Stimulated activated CD4-positive, alpha-beta T cell treated with anti-CD3 and anti-CD28 coated beads, Interleukin-15, amount 100 ng/mL, for 1 hour (primary cell): ENCODE data around the gene BBC3.
"Not testable (repeated sequence)": the region's sequence is repeated elsewhere in the genome, so short reads cannot be mapped to it uniquely, and the experiment has no call there.

ENCODE experiments used
- DNase-seq, 2 donors: peaks; one replicate each; pipeline ENCODE4 v3.0.0-alpha.2; 2020; ENCODE audit warnings: low read depth in 1 of 2, low spot score in 1 of 2

Gene BBC3

GRCh38 chr19:47258434-47258833 lies 27.4 kb upstream of the BBC3 start:
- no peak for DNase-seq

- DNase-seq, result no peak
Measured at GRCh38 chr19:47257411-47258169, 26.6 kb upstream of the BBC3 start.

GRCh38 chr19:47256693-47257410 lies 25.9 kb upstream of the BBC3 start:
- peak; percentile 97 to 99 for DNase-seq

GRCh38 chr19:47255879-47256692 lies 25.1 kb upstream of the BBC3 start, which contains the start of gene CCDC9:
CCDC9 (plus strand) TSS chr19:47256525; CDS start chr19:47258401, 1,876 bp downstream.
- DNase-seq, result peak; percentile 78 to 89

GRCh38 chr19:47253970-47254369 lies 23.0 kb upstream of the BBC3 start:
- no peak for DNase-seq

GRCh38 chr19:47253467-47253881 lies 22.5 kb upstream of the BBC3 start:
- DNase-seq, result no peak

GRCh38 chr19:47253016-47253415 lies 22.0 kb upstream of the BBC3 start:
- DNase-seq, result not testable (repeated sequence)

GRCh38 chr19:47247308-47247990 lies 16.4 kb upstream of the BBC3 start:
- DNase-seq, result peak; percentile 56 to 77

- DNase-seq, result peak; percentile 81 to 89
Measured at GRCh38 chr19:47243776-47244547, 13.0 kb upstream of the BBC3 start.

- no peak for DNase-seq
Measured at GRCh38 chr19:47243364-47243775, 12.4 kb upstream of the BBC3 start.

GRCh38 chr19:47241919-47242577 lies 11.0 kb upstream of the BBC3 start:
- DNase-seq, result no peak

- peak; percentile 75 to 79 for DNase-seq
Measured at GRCh38 chr19:47240996-47241918, 10.3 kb upstream of the BBC3 start.

- DNase-seq, result no peak
Measured at GRCh38 chr19:47240556-47240955, 9.6 kb upstream of the BBC3 start.

- DNase-seq, result peak in 1 of 2 donors; percentile 32
Measured at GRCh38 chr19:47239610-47240296, 8.8 kb upstream of the BBC3 start.

- DNase-seq, result no peak
Measured at GRCh38 chr19:47239152-47239551, 8.2 kb upstream of the BBC3 start.

GRCh38 chr19:47236072-47236675 lies 5.2 kb upstream of the BBC3 start:
- no peak for DNase-seq

GRCh38 chr19:47232422-47233211 lies 1.6 kb upstream of the BBC3 start:
- no peak for DNase-seq
